ENCODE measurements around the gene CFAP58.
A peak's percentile ranks its signal among the peaks of the same experiment; 100 is the strongest.

The CFAP58 gene

DNA sequence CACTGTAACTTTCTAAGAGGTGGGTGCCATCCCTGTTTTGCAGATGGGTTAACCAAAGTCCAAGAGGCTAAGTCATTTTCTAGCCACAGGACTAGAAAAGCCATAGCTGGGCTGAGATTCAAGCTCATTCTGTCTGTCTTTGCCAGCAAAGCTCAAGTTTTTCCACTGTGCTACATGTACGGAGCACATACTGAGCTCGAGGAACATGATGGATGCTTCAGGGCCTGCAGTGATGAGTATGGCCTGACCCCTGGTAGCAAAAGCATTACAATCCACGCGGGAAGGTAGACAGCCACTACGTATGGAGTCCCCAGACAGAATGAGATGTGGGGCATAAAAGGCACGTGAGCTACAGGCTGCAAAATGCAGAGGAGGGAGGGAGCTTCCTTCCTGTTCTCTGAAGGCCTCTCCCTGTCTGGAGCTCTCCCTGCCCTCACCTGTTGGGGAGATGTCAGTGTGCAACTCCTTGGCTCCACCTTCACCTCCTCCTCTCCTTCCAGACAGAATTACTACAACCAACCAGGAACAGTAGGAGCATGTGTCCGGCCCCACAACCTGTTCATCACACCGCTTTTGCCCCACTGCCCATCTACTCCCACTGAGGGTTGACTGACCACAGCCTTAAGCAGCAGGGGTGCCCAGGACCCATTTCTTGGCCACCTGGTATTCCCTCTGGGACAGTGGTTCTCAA is 31.8 kb upstream of the CFAP58 start:
- peak in 1 of 2 experiments; percentile 48 for DNase-seq

DNA sequence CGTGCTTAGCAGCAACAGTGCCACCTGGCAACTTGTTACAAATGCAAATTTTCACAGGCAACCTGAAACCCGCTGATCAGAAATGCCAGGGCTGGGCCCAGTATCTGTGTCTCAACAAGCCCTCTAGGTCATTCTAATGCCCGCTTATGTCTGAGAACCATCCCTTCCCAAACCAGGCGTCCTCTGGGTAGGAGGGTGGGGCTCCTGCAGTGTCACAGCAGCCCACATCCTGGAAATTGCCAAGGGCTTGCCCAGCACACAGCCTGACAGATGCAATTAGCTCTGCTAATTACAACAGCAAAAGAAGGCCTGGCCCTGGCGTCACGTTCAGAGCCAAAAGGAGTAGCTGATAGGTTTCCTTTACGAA is 31.2 kb upstream of the CFAP58 start:
- DNase-seq = peak; percentile 72 to 87

DNA sequence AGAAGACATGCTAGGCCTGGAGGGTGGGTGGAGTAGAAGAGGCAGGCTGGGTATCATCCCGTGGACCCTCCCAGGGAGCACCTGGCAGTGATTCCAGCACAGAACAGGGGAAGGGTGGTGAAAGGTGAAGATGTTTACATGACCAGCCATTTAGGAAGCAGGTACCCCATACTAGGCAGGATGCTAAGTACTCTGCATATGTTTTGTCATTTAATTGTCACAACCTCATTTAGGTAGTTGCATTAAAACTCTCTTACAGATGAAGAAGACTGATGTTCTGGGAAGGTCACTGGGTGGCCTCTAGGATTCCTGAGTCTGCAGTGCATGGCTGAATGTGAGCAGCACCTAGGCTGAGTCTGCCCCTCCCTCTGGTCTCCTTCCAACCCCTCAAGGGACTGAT is 30.5 kb upstream of the CFAP58 start:
- no peak for DNase-seq

DNA sequence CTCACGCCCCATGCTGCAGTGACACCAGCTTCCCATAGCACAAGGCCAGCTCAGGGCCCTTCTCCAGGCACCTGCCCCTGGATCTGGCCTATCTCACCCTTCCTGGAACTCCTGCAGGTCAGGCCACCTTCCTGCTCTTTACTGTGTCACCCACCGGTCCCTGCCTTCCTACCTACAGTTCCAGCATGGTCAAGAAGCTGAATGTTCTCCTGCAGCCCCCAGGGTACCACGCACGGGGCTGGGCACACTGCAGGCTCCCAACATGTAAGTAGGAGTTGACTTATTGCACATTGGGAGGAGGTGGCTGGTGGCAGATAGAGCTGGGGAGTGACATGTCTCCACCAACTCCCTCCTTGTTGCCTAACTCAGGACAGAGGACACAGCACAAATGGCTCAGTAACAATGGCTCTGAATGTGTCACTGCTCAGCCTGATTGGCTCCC is 29.9 kb upstream of the CFAP58 start:
- no peak for DNase-seq

DNA sequence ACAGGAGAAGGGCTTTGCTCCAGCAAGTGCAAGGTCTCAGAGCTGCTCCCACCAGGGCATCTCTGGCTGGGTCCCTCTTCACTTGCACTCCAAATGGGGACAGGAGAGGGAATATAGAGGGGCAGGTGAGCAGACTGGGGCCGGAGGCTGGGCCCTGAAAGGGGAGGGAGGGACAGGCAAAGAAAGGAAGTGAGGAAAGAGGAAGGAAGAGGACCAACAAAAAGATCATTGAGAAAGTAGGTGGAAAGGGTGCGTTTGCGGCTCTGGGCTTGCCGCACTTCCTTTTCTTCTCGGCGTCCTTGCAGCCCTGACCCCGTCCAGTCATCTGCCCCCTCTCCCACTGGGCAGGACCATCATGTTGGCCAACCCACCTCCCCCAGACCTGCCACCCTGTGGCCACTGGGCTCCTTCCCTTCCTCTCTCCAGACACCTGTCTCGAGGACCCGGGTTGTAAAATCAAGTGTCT is 29.4 kb upstream of the CFAP58 start:
- no peak for DNase-seq

DNA sequence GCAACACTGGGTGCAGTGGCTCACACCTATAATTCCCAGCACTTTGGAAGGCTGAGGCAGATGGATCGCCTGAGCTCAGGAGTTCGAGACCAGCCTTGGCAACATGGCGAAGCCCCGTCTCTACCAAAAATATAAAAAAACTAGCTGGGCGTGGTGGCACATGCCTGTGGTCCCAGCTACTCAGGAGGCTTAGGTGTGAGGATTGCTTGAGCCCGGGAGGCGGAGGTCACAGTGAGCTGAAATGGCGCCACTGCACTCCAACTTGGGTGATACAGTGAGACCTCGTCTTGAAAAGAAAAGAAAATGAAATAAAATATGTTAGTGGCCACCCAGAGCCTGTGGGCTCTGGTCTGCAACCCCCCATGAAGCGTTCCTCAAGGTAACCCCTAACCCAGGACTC is 28.7 kb upstream of the CFAP58 start:
- no peak for DNase-seq

DNA sequence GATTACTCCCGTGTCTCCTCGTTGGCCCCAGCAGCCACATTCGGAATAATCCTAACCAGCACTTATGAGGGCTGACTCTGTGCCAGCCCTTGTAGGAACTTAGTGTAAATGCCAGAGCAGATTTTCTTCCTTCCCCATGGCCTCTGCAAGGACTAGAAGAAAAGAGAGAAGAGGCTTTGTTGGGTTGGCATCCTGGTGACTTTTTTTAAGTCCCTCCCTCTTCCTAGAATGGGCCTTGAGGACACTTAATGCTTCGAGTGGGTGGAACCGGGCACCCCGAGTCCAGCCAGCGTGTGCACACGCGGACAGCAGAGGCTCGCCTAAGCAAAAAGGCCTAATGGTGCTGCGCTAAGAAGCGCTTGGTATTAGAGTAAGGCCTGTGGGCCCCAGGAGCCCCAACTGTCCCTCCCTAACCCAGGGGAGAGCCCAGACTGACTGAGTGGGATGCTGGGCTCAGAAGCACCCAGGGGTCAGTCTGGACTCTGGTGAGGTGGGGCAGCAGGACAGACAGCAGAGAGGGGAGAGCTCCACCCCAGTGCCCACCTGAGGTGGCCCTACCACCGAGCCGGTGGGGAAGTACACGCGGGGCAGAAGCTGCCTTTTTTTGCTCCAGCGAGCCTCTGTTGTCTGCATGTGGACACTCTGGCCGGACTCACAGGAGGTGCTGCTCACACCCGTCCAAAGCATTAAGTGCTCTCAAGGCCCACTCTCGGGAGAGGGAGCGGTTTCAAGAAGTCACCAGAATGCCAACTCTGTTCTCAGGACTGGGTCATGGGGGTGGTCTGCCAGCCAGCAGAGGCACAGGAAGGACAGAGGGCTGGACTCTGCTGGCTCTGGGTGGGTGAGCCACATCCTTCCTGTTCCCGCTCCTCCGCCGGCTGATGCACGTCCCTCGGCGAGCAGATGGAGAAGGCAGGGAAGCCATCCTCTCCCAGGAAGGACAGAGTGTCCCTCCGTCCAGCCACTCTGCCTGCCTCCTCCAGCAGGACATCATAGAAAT is 27.9 kb upstream of the CFAP58 start:
- DNase-seq = no peak

DNA sequence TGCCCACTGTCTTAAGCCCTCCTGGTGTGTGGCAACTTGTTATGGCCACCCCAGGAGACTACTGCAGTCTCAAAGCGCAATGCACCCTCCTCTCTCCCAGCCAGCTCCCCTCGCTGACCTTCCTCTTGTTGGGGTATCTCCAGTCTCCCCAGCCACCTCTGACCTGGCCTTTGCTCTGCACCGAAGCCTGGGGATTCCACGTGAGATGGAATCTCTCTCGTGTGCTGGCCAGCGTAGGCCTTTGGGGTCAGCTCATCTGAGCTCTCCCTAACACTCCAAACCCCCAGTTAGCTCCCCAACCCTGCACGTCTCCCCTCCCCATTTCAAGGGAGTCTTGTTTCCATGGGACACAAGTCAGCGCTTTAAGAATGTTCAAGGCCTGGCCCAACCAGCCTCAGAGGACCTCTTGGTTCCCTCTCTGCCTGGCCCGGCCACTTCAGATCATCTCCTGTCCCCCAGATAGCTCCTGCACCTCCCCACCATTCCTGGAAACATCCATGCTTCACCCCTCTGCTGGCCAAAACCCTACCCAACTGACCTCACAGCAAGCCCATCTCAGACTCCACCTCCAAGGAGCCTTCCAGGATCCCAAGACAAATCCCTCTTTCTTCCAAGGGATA is 26.5 kb upstream of the CFAP58 start:
- no peak for DNase-seq

DNA sequence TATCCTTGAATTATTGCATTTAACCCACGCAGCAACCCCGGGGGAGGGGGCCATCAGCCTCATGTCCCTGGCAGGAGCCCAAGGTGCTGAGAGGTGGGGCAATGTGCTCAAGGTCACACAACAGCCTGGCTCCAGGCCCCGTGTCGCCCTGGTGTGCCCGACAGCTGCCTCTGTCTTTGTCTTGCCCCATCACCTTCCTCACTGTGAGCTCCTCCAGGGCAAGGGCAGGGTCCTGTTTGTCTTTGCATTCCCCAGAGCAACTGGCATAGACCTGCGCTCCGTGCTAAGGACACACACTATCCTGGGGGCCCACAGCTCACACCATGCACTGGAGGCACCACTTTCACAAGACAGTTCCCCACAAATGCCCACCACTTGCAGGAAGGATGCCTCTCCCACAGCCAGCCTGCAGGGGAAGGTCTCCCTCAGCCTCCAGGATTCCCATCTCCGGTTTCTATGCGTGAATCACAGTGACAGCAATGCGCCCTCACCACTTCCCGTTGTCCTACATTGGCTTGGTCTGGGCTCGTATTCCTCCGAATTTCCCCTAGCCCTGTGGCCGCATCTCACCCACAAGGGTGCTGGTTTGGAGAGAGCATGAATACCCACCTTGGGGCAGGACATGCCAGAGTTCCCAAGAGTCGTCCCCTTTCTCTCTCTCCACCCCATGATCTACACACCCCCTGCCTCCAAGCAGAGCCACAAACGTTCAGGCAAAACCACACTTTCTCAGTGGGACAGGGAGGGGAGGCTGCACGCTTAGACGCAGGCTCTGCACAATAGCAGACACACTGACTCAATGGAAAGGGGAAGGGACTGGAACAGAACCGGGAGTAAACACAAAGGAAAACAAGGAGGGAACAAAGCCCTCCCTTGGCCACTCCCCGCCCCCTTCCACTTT is 25.6 kb upstream of the CFAP58 start:
- DNase-seq = no peak

DNA sequence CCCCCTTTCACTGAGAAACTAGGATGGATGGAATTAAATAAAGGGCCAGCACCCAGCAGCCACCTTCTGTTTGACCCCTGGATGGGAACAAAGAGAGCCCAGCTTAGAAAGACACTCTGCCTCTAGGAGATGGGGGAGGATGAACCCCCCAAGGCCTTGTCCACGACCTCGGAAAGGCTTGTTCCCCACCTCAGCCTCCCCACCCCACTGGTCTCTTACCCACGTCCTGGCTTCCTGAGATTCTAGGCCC is 25.1 kb upstream of the CFAP58 start:
- no peak for DNase-seq

DNA sequence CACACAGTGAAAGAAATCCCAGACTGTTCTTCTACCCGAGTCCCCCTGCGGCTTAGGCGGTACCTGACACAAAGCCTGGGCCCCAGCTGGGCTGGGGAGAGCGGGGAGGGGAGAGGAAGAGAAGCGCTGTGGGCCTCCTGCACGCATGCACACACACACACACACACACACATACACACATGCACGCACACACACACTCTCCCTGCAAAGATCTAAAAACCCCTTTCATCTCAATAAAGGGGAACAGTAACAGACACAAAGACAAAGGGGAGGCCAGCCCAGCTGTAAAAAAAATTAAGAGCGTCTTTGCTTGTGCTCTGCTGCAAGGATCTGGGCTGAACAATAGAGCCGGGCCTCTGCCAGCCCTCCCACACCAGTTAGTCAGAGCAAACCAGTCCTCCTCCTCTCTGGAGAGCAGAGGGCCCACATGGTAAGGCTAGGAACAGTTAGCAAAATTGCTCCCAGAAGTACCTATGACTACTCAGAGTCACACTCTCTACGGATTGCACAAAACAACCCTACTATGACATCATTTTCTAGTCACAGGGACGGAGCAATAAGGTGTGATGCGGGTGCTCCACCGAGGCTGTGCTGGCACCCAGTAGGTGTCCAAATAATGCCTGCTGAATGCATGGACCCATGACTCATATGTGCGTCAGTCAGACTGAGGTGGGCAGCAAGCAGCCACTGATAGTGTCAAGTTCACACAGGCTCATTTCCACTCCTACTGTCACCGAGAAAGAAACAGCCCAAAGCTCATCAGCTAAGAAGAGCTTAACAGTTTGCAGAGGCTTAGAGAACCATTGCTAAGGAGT is 24.5 kb upstream of the CFAP58 start:
- peak; percentile 1 to 19 for DNase-seq

DNA sequence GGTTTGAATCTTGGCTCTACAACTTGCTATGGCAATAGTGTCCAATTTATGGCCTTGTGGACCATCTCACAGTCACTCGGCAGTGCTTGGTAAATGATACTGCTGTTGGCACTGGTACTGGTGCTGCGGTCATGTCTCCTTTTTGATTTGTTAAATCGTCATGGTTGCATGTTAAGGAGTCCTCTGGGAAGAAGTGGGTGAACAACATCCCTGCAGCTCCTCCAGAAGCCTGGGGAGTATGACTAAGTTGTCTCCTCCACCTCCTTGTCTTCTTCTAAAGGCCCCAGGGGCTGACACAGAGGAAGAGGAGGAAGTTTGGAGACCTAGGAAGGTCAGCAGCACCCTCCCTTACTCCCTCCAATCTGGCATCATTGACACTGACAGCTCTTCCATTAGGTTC is 23.9 kb upstream of the CFAP58 start:
- no peak for DNase-seq

DNA sequence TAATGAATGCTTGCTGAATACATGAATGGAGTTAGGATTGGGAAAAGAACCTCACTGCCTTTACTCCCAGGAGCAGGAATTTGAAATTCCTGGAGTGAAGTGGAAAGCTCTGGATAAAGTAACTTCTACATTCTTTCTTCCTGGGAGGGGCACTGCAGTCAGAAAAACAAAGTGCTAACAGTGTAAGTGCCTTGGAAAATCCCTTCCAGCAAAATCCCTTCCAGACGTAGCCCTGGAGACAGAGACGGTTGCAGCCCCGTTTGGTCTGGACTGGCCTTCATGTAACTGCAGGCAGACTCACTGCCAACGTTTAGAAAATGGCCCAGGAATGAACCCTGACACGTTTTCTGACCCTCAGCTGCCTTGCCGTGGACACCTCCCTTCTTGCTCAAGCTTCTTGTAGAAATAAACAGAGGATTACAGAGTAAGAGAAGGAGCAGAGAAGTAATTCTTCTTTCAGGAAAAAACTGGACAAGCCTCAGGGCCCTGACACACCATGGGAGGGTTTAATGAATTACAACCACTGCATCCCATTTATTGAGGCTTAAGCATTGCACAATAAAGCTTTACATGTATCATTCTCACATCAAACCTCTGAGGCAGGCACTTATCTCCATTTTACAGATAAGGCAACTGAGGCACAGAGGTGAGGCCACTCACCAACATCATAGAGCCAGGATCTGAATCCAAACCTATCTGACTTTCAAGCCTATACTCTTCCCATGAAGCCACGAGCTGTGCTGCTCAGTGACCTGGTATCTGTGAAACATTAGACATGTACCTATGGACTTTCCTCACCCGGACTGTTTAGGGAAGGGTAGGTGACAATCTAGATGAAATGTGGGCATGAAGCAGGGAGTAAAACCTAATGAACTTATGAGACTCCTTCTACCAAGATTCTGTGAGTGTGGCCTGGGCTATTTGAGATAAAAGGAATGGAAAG is 23.2 kb upstream of the CFAP58 start:
- DNase-seq = no peak

DNA sequence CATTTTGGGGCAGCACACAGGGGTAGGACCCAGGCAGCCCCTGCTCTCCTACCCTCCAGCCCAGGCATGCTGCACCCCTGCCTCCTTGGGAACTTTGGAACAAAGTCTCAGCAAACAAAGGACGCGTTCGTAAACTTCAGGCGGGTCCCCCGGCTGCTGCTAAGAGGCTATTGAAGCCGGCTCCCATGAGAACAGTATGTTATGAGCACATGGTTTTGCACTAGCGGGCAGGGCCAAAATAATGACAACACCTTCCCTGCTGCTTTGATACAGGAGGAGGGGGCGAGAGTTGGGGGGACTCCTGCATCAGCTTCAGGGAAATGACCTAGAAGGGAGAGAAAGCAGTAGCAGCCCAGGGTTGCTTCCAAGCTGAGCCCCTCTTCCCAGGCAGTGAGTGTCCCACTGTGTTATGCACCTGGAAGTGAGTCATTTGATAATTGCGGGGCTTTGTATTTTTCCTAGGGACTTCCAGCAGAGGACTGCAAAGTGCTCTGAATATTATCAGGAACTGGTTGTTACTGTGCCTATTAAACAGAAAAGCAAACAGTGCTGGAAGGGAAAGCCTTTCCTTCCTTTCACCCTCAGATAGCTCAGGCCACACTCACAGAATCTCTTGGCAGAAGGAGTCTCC is 22.3 kb upstream of the CFAP58 start:
- DNase-seq = no peak

DNA sequence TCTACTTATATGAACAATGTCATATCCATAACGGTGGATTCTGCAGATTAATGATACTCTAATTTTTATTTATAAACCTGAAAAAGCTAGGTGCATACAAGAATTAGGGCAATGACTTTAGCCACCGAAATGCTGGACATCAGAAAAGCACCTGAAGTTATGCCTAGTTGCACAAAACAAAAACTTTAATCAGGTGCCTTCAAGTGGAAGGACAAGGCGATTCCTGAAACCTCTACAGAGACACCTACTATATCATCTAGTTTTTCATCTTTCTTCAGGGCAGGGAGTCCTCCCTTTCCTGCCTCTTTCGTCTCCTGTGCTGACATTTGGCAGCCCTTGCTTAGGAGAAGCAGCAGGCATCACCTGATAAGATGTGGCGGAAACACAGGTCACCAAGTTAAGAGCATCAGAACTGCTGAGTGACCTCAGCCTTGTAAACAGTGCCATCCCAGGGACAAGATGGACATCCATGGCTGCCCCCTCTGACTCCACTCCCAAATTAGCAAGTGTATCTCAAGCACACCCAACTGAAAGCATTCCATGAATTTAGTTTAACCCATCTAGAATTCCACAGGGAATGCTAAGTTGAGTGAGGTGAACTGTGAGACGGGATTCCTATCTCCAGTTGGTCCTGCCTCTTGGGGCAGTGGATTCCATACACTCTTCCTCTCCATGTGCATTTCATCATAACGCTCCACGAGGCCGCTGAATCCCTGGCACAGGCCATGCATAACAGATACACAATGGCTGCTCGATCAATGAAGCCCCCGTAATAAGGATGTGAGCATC is 21.2 kb upstream of the CFAP58 start:
- no peak for DNase-seq

DNA sequence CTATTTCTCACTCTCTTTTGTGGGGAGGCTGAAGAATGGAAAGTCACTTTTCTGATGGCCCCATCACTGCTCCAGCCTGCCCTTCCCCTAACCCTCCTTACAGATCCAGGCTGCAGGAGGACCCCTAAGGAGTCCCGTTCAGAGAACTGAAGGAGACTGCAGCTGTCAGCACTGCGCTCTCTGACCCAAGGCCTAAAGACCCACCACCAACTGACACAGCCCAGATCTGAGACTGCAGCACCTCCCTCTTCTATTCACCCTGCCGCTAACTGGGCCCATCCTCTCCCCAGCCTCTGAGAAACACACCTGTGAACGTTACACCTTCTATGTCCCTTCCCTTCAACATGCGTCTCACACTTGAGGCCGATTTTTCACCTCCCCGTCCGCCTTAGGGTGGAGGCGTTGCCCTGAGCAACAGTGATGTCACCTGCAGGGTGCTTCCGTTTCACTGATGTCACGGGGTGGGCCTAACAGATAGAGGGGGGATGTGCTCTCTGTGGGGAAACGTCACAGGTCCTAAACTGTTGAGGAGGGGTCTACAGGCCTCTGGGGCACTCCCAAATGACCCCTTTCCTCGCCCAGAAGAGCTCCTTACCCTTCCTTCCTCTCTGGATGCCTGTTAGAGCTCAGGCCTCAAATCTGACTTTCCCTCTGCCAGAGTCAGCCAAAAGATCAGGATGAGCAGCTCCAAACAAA is 20.5 kb upstream of the CFAP58 start:
- no peak for DNase-seq

DNA sequence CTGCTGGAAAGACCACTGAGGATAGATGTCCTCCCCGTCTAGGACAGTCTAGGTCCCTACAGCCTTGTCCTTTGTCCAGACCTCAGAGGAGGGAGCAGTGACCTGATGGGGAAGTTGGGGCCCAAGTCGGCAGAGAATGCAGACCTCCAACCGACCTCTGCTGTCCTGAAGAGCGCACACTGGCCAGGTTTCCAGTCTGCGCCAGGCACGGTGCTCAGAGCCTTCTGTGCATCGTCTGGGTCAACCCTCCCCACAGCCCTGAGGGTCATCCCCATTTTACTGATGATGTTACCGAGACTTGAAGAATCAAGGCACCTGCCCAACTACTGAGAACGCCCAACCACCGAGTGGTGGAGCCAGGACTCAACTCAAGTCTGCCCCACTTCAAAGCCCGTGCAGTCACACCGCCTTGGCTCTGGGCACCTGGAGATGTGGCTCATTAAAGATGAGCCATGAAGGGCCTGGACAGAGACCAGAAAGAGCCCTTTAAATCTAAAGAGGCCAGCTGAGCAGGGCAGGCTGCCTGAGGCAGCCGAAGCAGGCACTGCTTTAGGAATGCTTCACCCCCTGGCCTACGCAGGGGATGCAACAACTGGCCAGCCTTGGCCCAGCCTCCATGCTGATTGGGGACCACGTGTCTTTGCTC is 19.8 kb upstream of the CFAP58 start:
- DNase-seq = no peak

DNA sequence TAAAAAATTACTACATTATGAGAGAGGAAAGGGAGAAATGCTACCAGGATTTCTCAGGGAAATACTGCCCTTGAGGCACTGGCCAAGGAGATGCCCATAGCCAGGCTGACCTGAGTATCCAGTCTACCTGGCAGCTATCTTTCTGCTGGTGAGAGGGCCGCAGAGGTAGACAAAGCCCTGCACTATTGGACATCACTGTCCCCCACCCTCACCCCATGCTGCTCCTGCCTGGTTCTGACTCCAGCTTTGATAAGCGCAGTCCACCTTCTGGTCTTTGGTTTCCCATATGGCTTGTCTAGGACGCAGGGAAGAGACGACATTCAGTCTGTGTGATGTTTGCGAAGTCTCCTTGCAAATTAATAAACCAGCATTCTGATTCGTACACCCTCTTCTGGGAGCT is 19.1 kb upstream of the CFAP58 start:
- peak in 1 of 2 experiments; percentile 34 for DNase-seq

Measured in NCI-H526 (cell line).